NCI-H1417 treated with DMSO at 0.1 percent for 48 hours (cell line): ENCODE results near the gene ASCL2.
"Not testable (repeated sequence)": the region's sequence is repeated elsewhere in the genome, so short reads cannot be mapped to it uniquely, and the experiment has no call there.

Experiments used
- DNase-seq: peaks from one replicate; lab custom pipeline; 2025; lab: John Stamatoyannopoulos, UW

The ASCL2 gene

GRCh38 chr11:2260491-2261364, 9.7 kb downstream of the ASCL2 start:
- DNase-seq = no peak

- DNase-seq = no peak
Measured at GRCh38 chr11:2259897-2260451, 10.4 kb downstream of the ASCL2 start.

- no peak for DNase-seq
Measured at GRCh38 chr11:2259466-2259830, 10.9 kb downstream of the ASCL2 start.

GRCh38 chr11:2258501-2259465, 11.6 kb downstream of the ASCL2 start:
- DNase-seq = no peak

GRCh38 chr11:2256951-2257700, 13.3 kb downstream of the ASCL2 start:
- DNase-seq = no peak

- DNase-seq = no peak
Measured at GRCh38 chr11:2256293-2256913, 14.0 kb downstream of the ASCL2 start.

GRCh38 chr11:2252018-2252417, 18.4 kb downstream of the ASCL2 start:
- DNase-seq = no peak

- no peak for DNase-seq
Measured at GRCh38 chr11:2251138-2251537, 19.2 kb downstream of the ASCL2 start.

- no peak for DNase-seq
Measured at GRCh38 chr11:2250485-2250884, 19.9 kb downstream of the ASCL2 start.

GRCh38 chr11:2250041-2250440, 20.3 kb downstream of the ASCL2 start:
- no peak for DNase-seq

GRCh38 chr11:2249189-2249916, 21.0 kb downstream of the ASCL2 start:
- no peak for DNase-seq

GRCh38 chr11:2248762-2249161, 21.6 kb downstream of the ASCL2 start:
- no peak for DNase-seq

- DNase-seq = no peak
Measured at GRCh38 chr11:2248242-2248641, 22.1 kb downstream of the ASCL2 start.

- no peak for DNase-seq
Measured at GRCh38 chr11:2247496-2247895, 22.9 kb downstream of the ASCL2 start.

GRCh38 chr11:2240834-2241233, 29.6 kb downstream of the ASCL2 start:
- no peak for DNase-seq

GRCh38 chr11:2237457-2238238, 32.7 kb downstream of the ASCL2 start:
- no peak for DNase-seq

- DNase-seq = not testable (repeated sequence)
Measured at GRCh38 chr11:2236381-2237134, 33.8 kb downstream of the ASCL2 start.

- DNase-seq = no peak
Measured at GRCh38 chr11:2235588-2236326, 34.6 kb downstream of the ASCL2 start.
